Aorta (tissue), 5 donors: ENCODE measurements around the gene EDN2. TPM values are rescaled to one million over a fixed set of nuclear protein-coding genes. Genes with fewer than 3 reads are reported as not detected.

Source experiments
- ATAC-seq: fragments of 200-7000 bp; cut with Tn5 transposase; one replicate; pipeline ENCODE4 v1.9.1; 2022; ENCODE audit warnings: moderate library complexity; ENCODE audit not compliant: low FRiP score
- DNase-seq, 2 donors: peaks; one replicate each; pipeline ENCODE4 v3.0.0-alpha.2; 2020
- H3K27ac ChIP-seq, 2 donors: one replicate each; pipeline ENCODE4 v1.5.1; 2013; ENCODE audit warnings: low read length in 2 of 2, mild to moderate bottlenecking in 2 of 2, moderate library complexity in 2 of 2, control low read depth in 1 of 2, inconsistent platforms in 1 of 2, low read depth in 1 of 2
- H3K27me3 ChIP-seq, 2 donors: one replicate each; pipeline ENCODE4 v1.6.1; 2013; ENCODE audit warnings: control low read depth in 1 of 2, low read length in 1 of 2, mild to moderate bottlenecking in 1 of 2, moderate library complexity in 1 of 2; ENCODE audit not compliant: insufficient read depth in 2 of 2, control insufficient read depth in 1 of 2
- H3K36me3 ChIP-seq, 2 donors: one replicate each; pipeline ENCODE4 v1.6.1; 2013; ENCODE audit warnings: control low read depth in 1 of 2, low read length in 1 of 2, mild to moderate bottlenecking in 1 of 2; ENCODE audit not compliant: insufficient read depth in 2 of 2, control insufficient read depth in 1 of 2
- H3K4me1 ChIP-seq, 2 donors: one replicate each; pipeline ENCODE4 v1.6.1; 2013; ENCODE audit warnings: low read length in 2 of 2, control low read depth in 1 of 2, mild to moderate bottlenecking in 1 of 2, moderate library complexity in 1 of 2; ENCODE audit not compliant: insufficient read depth in 2 of 2, control insufficient read depth in 1 of 2
- H3K4me3 ChIP-seq, 2 donors: one replicate each; pipeline ENCODE4 v1.5.1; 2013; ENCODE audit warnings: low read length in 2 of 2, control low read depth in 1 of 2, mild to moderate bottlenecking in 1 of 2
- H3K9me3 ChIP-seq: one replicate; pipeline ENCODE4 v1.6.1; 2013; ENCODE audit warnings: mild to moderate bottlenecking, low read length; ENCODE audit not compliant: control insufficient read depth
- WGBS, 2 donors: extraction: QIAGEN DNeasy Blood & Tissue Kit; methylation state at CpG; one replicate each; pipeline ENCODE4 v1.1.7; 2013; 5-methylcytosine and 5-hydroxymethylcytosine counted together
- intact Hi-C, 2 donors: fragments of 100-400 bp; cut with DNase I; formaldehyde crosslinking; loops; one replicate each; pipeline versions ENCODE4 v1.14.2 to v1.15.0; 2022
- polyA plus RNA-seq, 2 donors: library from polyadenylated mRNA; stranded (reverse); fragments of 200-250 nt; gene quantifications; one replicate each; pipeline ENCODE4 v1.2.3, GENCODE V29; 2013
- total RNA-seq, 2 donors: library from RNA; stranded (reverse); fragmentation: NEBNext Ultra II Directional; extraction: Animal tissue kit (Norgen Biotek cat#: 25700); gene quantifications; one replicate each; pipeline ENCODE4 v1.2.1, GENCODE V29; 2021
- donor health status: healthy with polysubstance abuse.
- donor health status: Bipolar disorder and iron deficiency.
- donor health status: DM: no; HTN: no; CAD: no.
- donor health status: DM: no; HTN: no; CAD: no.
- donor health status: DM: yes; HTN: yes; CAD: no.

Gene EDN2
- total and polyA plus RNA-seq, 4 donors, result 0.36 to 2.3 (median 1.5) TPM; not detected in 1

DNA sequence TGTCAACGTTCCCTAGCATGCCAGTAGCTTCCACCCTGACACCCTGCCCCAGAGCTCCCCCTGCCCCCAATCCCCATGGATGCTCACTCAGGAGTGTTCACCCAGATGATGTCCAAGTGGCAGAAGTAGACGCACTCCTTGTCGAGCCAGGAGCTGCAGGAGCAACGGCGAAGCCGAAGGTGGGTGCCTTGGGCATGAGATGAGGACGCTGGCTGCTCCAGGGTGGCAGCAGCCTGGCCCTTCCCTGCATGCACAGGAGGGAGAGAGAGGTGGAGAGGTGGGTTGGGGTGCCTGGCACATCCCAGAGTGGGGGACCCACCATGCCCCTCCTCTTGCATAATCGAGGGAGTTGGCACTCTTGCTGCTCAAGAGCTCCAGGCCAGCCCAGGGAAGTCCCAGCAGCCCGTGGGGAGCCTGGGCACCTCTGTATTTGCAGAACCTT lies 502 bp downstream of the EDN2 start:
- intact Hi-C loops, result no loop called here
- H3K4me3 ChIP-seq, result no peak overlapping the region
- no peaks in the 10 kb centered on the region for H3K9me3 ChIP-seq
- no peaks in the 10 kb centered on the region for H3K4me1 ChIP-seq
- 62 to 63% methylated on average over 9 of the region's 9 CpGs for WGBS, 2 donors
- no peak overlapping the region for H3K27ac ChIP-seq
- H3K36me3 ChIP-seq, result no peaks in the 10 kb centered on the region
- DNase-seq, result peak in 1 of 2 donors; percentile 30
- H3K27me3 ChIP-seq, result no peaks in the 10 kb centered on the region
- no peak for ATAC-seq

DNA sequence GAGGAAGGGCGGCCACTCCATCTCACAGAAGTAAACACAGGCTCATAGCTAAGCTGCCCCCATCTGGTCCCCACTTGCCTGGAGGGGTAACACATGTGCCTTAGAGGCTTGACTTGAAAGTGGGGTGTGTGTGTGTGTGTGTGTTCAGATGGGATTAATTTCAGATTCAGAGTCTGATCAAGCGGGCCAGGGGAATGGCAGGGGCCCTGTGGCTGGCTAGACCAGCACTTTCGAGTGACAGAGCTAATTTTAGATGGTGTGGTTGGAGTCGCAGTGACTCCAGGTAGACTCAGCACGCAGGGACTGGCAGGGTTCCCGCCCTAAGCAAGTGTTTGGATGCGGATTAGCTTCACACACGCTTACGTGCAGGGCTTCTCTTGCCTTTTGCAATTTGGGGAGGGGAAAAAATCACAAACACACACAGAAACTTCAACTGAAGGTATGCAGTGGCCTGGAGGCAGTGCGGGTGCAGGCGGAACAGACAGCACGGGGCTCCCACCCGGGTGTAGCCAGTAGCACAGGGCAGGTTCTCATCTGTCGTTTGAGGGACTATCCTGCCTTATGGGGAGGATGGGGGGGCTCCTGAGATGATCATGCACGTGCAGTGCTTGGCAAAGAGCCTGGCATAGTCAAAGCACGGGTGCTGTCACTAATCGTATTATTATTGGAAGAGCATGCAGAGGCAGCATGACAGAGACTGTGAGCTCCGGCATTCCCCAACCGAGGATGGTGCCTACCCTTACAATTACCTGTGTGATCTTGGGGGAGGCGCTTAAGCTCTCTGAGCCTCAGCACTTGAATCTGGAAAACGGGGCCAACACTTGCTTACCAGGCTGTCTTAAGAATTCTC lies 1.3 kb downstream of the EDN2 start:
- H3K4me1 ChIP-seq, result no peaks in the 10 kb centered on the region
- ATAC-seq, result no peak
- intact Hi-C loops, result no loop called here

DNA sequence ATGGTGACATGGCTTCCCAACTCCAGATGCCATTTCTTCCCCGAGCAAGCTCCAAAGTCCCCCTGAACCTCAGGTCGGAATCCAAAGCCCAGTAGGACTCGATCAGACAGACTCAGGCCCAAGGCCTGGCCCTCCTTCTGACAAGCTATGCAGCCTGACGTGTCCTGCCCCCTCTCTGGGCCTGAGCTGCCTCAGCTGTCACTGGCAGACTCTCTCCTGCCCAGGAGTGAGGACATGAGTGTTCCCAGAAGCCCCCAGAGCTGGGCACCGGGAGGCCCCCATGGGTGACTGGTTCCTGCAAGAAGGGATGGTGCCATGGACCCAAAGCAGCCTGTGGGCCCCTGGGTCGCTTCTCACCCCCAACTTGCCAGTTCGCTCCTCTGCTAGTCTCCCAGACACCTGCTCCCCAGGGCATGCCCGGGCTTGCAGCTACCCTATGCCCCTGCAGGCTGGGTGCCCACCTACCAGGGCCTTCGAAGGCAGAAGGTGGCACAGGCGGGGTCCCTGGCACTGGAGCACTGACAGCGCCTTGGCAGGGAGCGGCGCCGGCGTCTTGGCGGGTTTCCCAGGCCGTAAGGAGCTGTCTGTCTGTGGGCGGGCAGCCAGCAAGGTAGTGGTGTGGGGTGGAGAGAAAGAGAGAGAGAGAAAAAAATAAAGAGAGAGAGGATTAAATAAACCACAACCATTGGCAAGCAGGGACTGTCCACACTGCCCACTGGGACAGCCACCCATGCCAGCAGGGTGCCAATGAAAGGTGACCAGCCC lies 2.3 kb downstream of the EDN2 start:
- Histone ChIP-seq H3K4me3 (no peak overlapping the region), H3K27me3 (no peaks in the 10 kb centered on the region), H3K36me3 (no peaks in the 10 kb centered on the region), H3K4me1 (no peaks in the 10 kb centered on the region), H3K9me3 (no peaks in the 10 kb centered on the region), H3K27ac (no peak overlapping the region)
- ATAC-seq (no peak), DNase-seq (peak; percentile 46 to 74)
- intact Hi-C loops, result no loop called here
- 64 to 75% methylated on average over 18 of the region's 18 CpGs for WGBS, 2 donors

More for the DNA sequence above, 1.3 kb downstream of the EDN2 start:
- Histone ChIP-seq H3K9me3 (no peaks in the 10 kb centered on the region), H3K4me3 (no peak overlapping the region), H3K27ac (no peak overlapping the region), H3K27me3 (no peaks in the 10 kb centered on the region), H3K36me3 (no peaks in the 10 kb centered on the region)
- DNase-seq, result peak in 1 of 2 donors; percentile 36
- WGBS, 2 donors, result 70 to 73% methylated on average over 21 of the region's 21 CpGs

DNA sequence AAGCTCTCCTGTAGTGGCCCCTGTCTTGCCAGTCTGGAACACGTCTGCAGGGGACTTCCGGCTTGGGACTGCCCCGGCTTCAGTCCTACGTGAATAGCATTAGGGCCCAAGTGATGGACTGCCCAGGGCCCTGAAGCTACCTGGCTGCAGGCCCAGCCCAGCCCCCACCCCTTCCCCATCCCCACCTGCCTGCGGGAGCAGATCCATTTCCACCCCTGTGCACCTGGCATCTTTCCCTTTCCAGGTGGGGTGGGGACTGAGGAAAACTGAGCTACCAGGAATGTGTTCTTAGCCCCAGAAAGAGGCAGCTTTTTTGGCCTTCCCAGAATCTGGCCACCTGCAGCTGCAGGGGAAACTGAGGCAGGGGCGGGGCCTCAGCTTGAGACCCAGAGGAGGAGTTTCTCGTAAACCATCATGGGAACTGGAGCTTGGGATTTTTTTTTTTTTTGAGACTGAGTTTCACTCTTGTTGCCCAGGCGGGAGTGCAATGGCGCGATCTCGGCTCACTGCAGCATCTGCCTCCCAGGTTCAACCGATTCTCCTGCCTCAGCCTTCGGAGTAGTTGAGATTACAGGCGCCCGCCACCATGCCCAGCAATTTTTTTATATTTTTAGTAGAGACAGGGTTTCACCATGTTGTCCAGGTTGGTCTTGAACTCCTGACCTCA lies 3.2 kb downstream of the EDN2 start:
- intact Hi-C loops, result no loop called here
- no peak overlapping the region for H3K27ac ChIP-seq
- no peak overlapping the region for H3K4me3 ChIP-seq

DNA sequence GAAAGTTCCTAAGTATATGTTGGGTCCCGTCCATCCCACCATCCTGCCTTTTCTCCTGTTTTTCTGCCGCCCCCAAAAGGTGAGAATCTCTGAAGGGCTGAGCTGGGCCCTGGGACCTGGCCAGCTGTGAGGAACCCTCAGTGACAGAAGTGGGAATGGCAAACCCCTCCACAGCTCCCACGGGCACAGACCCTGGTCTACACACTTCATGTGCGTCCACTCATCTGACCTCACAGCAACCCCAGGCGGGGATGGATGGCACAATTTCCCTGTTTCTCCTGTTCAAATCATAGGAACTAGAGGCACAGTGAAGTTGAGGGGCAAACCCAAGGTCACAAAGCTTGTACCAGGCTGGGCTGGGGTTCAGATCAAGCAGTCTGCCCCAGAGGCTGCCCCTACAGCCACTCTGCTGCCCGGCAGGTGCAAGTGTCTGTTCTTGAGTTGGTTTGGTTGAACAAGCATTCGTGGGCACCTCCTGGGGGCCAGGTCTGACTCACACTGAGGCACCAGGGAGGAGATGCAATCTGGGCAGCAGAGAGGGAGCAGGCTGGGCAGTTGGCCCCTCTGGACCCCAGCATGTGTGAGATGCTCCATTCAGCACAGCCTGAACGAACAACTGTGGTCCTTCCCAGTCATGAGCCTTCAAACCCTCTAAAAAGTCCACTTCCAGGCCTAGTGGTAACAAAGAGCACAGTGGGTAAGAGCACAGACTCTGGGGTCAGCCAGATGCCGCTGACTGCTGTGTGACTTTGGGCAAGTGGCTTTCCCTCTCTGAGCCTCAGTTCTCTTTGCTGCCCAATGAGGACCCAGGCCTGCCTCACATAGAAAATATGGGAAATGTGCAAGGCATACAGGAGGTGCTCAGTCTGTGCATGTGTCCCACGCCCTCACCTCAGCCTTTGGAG lies 4.0 kb downstream of the EDN2 start:
- intact Hi-C loops, result no loop called here
- ATAC-seq (no peak), DNase-seq (peak; percentile 37 to 69)
- Histone ChIP-seq H3K4me3 (no peak overlapping the region), H3K27me3 (no peaks in the 10 kb centered on the region), H3K27ac (no peak overlapping the region), H3K4me1 (no peaks in the 10 kb centered on the region), H3K36me3 (no peaks in the 10 kb centered on the region), H3K9me3 (no peaks in the 10 kb centered on the region)
- WGBS, 2 donors, result 74 to 77% methylated on average over 10 of the region's 10 CpGs

More for the DNA sequence above, 3.2 kb downstream of the EDN2 start:
- ATAC-seq (no peak), DNase-seq (peak in 1 of 2 donors; percentile 37)
- no peaks in the 10 kb centered on the region for H3K9me3 ChIP-seq
- WGBS, 2 donors, result 92 to 94% methylated on average over 15 of the region's 15 CpGs
- H3K4me1 ChIP-seq, result no peaks in the 10 kb centered on the region
- no peaks in the 10 kb centered on the region for H3K36me3 ChIP-seq
- no peaks in the 10 kb centered on the region for H3K27me3 ChIP-seq

GRCh38 chr1:41479808-41480160 lies 4.7 kb downstream of the EDN2 start:
- Histone ChIP-seq H3K9me3 (no peaks in the 10 kb centered on the region), H3K27me3 (no peaks in the 10 kb centered on the region), H3K27ac (no peak overlapping the region), H3K36me3 (no peaks in the 10 kb centered on the region), H3K4me3 (no peak overlapping the region), H3K4me1 (no peaks in the 10 kb centered on the region)
- ATAC-seq (no peak), DNase-seq (no peak)
- 49 to 55% methylated on average over 3 of the region's 3 CpGs for WGBS, 2 donors
- intact Hi-C loops, result loop anchor here in 1 of 2 donors (5.0 kb wide), 1 partner anchor 47 kb away; no protein-coding TSS in a partner anchor

- Histone ChIP-seq H3K4me3 (no peak overlapping the region), H3K27ac (no peak overlapping the region), H3K4me1 (no peaks in the 10 kb centered on the region), H3K27me3 (no peaks in the 10 kb centered on the region), H3K9me3 (no peaks in the 10 kb centered on the region), H3K36me3 (no peaks in the 10 kb centered on the region)
- 26 to 28% methylated on average over 19 of the region's 19 CpGs for WGBS, 2 donors
- peak; percentile 55 for ATAC-seq
- DNase-seq, result peak; percentile 81 to 88
- intact Hi-C loops, result loop anchor here in 1 of 2 donors (5.0 kb wide), 1 partner anchor 47 kb away; no protein-coding TSS in a partner anchor
Measured at GRCh38 chr1:41479000-41479807, 5.3 kb downstream of the EDN2 start.
